Vagina (tissue), 2 donors: Measurements from ENCODE around the gene LRRC75B.
"Not testable (repeated sequence)": the region's sequence is repeated elsewhere in the genome, so short reads cannot be mapped to it uniquely, and the experiment has no call there.

Source experiments
- CTCF ChIP-seq, 3 experiments: fragments of 450-650 bp in 2 of 3; fragments of 200-600 bp in 1 of 3; sonication (generic) in 1 of 3; IDR thresholded peaks; one replicate each; pipeline ENCODE4 v1.5.1; 2017 to 2019; ENCODE audit warnings: antibody characterized with exemption in 3 of 3, mild to moderate bottlenecking in 2 of 3, moderate library complexity in 2 of 3
- POLR2A ChIP-seq, 2 donors: fragments of 450-650 bp; IDR thresholded peaks; one replicate each; pipeline ENCODE4 v1.6.1; 2017; ENCODE audit warnings: antibody characterized with exemption in 2 of 2, mild to moderate bottlenecking in 2 of 2, moderate library complexity in 2 of 2

GRCh38 chr22:24602105-24602749 is 9.4 kb upstream of the LRRC75B start:
- not testable (repeated sequence) for TF ChIP-seq CTCF, POLR2A (IDR thresholded peaks at IDR 0.05)
